ENCODE results near the gene LIPM.

- TF ChIP-seq REST (IDR thresholded peaks at IDR 0.05) (no peak), KDM1A (IDR thresholded peaks at IDR 0.05; ENCODE audit: low read depth) (no peak), POLR2A (IDR thresholded peaks at IDR 0.05; ENCODE audit: low read length) (no peak), CTCF (IDR thresholded peaks at IDR 0.05) (no peak), EP300 (IDR thresholded peaks at IDR 0.05) (no peak), CBX8 (IDR thresholded peaks at IDR 0.05) (no peak), MAFK (IDR thresholded peaks at IDR 0.05; ENCODE audit: partially characterized antibody) (no peak), BHLHE40 (IDR thresholded peaks at IDR 0.05; ENCODE audit: low read depth, low read length) (no peak), NR3C1 (IDR thresholded peaks at IDR 0.05) (no peak), EHMT2 (IDR thresholded peaks at IDR 0.05; ENCODE audit: low read depth) (no peak), HOXA7 (CRISPR knock-in tag; IDR thresholded peaks at IDR 0.05) (no peak), E2F6 (IDR thresholded peaks at IDR 0.05; ENCODE audit: borderline replicate concordance, low read depth) (no peak)
Measured at GRCh38 chr10:88783724-88784123, 18.8 kb upstream of the LIPM start.
